IPS DF 19.7 (cell line): ENCODE data around the gene C17orf107.
"Not testable (repeated sequence)": the region's sequence is repeated elsewhere in the genome, so short reads cannot be mapped to it uniquely, and the experiment has no call there.

Source experiments
- DNase-seq: peaks from one replicate; pipeline ENCODE4 v3.0.0-alpha.2; 2013; ENCODE audit warnings: low read depth, low spot score

Gene C17orf107

DNA sequence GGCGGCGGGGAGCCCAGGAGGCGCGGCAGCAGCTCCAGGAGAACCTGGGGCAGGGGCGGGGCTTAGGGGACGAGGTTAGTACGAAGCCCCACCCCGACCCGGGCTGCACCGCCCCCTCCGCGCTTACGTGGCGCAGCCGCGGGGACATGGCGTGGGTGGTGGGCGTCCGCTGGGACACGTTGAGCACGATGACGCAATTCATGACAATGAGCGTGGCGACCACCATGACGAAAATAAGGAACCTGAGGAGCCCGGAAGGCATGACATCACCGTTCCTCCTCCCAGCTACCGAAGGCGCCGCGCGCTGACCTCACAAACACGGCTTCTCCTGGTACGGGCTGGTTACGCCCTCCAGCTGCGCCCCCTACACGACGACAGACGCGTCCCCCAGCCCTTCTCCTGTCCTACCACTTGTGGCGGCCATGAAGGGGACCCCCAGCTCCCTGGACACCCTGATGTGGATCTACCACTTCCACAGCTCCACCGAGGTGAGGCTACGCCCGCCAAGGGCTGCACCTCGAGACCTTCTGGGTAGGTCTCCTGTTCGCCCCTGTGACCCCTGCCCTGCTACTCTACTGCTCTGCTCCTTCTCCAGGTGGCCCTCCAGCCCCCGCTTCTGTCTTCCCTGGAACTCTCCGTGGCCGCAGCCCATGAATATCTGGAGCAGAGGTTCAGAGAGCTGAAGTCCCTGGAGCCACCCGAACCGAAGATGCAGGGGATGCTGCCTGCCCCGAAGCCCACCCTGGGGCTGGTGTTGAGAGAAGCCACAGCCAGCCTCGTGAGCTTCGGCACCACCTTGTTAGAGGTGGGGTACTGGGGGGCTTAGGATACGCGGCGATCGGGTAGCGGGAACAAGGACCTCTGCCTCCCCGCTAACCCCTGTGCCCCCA lies at the start of gene C17orf107:
Gene C17orf107, plus strand, starts transcription at position 196 of the 890 bp plus-strand sequence. Its CDS starts 227 bp downstream, at position 423.
- no peak for DNase-seq

DNA sequence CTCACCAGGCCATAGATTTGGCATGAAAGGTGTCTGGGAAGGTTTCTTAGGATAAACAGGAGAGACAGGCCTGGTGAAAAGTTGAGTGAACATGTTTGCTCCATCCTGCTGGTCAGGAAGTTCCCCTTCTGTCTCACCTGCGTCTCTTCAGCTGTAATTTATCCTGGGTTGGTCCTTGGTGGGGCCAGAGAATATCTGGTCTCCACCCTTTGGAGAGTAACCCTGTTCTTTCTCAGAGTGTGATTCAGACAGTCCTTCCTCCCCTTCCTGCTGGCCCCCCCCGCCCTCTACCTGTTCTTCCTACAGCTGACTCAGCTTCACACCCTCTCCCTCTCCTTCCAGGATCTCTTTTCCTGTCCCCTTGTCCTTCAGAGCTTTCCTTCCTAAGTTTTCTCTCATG lies 49.1 kb upstream of the C17orf107 start:
- no peak for DNase-seq

DNA sequence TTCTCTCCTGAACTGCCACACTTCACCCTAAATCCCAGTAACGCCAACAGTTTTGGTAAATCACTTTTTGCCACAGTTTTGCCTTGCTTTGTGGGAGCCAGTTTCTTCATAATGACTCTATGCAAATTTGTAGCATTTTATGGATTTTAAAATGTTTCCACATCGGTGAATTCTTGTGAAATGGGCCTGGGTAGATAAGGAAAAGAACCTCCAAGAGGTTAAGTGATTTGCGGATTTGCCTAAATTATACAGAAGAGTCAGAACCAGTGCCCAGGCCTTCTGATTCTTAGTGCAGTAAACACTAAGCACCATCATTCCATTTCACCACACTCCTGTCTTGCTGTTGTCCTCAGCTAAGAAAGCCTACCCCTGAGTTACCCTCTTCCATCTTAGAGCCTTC lies 48.3 kb upstream of the C17orf107 start:
- DNase-seq = no peak

DNA sequence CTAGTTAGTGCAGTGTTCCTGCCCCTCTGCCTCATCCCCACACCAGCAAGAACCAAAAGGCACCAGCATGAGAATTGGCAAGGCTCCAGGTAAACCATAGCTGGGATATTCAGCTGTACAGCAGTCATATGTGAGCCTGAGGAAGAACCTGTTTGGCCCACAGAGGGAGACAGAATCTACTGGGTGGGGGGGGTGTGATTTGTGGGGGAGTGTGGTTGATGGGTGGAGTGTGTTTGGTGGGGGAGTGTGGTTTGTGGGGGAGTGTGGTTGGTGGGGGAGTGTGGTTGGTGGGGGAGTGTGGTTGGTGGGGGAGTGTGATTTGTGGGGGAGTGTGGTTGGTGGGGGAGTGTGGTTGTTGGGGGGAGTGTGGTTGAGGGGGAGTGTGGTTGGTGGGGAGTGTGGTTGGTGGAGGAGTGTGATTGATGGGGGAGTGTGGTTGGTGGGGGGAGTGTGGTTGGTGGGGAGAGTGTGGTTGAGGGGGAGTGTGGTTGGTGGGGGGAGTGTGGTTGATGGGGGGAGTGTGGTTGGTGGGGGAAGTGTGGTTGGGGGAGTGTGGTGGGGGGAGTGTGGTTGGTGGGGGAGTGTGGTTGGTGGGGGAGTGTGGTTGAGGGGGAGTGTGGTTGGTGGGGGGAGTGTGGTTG lies 46.6 kb upstream of the C17orf107 start:
- DNase-seq = no peak

DNA sequence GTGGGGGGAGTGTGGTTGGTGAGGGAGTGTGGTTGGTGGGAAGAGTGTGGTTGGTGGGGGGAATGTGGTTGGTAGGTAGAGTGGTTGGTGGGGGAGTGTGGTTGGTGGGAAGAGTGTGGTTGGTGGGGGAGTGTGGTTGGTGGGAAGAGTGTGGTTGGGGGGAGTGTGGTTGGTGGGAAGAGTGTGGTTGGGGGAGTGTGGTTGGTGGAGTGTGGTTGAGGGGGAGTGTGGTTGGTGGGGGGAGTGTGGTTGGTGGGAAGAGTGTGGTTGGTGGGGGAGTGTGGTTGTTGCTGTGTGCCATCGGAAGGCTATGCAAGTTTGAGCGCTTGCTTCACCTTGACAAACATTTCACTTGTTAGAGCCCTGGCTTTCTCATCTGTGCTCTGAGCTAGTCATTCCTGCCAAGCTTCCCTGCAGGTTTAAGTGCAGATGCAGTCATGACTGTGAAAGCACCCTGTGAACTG lies 46.1 kb upstream of the C17orf107 start:
- no peak for DNase-seq

DNA sequence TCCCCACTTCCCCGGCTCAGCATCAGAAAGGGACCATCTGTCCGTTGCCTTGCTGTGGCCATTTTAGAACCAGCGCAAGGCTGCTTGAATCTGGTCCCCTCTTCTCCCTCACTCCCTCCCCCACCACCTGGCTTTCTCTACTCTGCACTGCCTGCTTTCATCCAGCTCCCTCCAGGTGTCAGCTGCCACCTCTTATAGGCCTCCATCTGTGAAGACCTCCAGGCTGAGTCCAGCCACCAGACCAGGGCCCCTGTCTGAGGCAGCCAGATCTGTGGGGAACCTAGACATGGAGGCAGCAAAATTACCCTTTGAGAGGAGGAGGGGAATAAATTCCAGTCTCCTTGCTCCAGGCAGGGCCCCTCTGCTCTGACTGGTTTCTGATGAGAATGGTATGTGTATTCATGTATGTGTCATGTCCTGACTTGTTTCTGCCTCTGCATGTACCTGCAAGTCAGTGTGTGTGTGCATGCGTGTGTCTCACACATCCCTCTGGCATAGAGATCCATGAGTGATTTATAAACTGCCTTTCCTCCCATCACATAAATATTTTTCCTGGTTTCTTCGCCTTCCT lies 45.1 kb upstream of the C17orf107 start:
- no peak for DNase-seq

DNA sequence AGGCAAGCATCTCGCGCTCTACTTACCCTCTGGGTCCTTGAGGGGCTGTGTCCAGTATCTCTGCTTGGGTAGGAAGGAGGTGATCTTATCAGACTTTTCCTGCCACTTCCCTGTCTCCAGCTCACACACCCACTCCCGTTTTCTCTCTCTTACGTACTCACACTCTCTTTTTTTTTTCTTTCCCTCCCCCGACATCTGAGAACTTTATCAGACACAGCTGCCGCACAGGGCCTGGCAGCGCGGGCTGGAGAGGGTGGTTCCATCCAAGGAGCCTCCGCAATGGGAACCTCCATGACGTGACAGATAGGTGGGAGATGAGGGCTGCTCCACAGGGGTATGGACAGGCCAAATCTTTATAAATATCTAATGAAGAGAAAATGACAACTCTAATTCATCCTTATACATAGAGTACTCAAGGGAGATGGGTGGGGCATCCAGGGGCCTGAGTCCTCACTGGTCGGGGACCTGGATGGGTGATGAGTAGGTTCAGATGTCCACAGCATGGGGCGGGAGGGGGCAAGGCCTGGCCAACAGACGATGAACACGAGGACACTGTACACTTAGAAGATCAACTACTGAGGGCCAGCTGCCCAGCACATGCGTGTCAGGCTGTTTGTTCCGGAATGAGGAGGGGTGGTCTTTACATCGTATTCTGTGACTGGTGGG lies 42.9 kb upstream of the C17orf107 start:
- no peak for DNase-seq

DNA sequence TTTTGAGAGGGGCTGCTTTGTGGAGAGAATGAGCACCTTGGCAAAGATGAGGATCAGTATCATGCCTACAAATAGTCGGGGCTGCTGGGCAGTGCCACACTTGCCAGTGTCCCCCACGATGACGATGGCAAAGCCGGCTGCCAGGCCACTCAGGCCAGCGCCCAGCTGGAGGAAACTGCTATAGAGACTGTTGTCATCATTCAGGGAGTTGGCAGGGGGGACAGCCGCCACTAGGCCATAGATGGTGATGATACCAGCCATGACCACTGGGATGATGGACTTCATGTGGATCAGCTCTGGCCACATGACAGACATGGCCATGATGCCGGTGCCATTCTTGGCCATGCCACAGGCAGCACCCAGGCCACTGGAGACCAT lies 42.4 kb upstream of the C17orf107 start:
- no peak for DNase-seq

DNA sequence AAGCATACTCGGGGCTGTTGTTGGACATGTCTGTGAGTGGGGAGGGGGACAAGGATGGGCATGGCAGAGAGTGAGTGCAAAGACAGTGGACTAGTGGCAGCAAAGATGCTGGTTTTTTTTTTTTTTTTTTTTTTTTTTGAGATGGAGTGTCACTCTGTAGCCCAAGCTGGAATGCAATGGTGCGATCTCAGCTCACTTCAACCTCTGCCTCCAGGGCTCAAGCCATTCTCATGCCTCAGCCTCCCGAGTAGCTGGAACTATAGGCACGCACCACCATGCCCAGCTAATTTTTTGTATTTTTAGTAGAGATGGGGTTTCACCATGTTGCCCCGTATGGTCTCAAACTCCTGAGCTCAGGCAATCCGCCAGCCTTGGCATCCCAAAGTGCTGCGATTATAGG lies 42.0 kb upstream of the C17orf107 start:
- DNase-seq = not testable (repeated sequence)

DNA sequence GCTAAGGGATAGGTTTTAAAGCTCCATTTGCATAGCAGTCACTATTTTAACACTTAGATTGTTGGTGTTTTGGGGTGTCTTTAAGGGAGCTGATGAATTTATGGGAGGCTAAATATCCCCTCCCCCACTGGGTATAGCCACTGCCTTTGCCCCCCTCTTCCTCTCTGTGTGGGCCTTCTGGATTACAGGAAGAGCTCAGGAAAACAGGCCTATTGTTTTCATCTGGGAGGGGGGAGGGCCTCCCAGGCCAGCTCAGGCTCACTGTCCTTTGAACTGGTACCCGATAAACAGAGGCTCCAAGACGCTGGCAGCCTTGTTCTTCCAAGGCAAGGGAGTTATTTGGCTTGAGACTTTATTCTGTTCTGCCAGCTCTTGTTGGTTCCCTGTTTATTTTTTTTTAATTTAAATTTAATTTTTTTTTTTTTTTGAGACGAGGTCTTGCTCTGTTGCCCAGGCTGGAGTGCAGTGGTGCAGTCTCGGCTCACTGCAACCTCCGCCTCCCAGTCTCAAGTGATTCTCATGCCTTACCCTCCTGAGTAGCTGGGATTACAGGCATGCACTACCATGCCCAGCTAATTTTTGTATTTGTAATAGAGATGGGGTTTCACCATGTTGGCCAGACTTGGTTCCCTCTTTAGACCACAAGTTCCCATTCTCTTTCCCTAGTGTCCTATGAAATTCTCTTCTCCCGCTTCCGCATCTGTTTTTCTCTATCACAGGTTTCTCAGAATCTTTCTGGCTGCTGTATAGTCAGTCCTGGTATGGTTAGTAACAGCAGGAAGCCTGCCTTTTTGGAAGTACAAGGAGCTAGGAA lies 41.1 kb upstream of the C17orf107 start:
- DNase-seq = no peak

DNA sequence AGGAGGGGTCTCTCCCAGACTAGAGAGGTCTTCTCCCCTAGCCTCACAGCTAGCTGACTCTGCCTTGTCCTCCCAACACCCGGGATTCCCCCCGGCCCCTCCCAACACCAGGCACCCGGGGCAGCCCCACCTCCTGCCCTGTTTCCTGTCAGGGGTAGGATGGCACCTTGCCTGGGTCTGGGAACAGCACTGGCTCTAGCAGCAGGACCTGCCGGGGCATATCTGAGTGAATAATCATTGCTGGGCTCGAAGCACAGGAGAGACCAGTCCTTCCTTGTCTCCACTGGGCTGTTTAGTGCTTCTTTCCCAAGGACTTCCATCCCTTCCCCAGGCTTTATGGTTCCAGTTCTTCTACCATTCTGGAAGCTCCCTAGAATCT lies 40.5 kb upstream of the C17orf107 start:
- no peak for DNase-seq

DNA sequence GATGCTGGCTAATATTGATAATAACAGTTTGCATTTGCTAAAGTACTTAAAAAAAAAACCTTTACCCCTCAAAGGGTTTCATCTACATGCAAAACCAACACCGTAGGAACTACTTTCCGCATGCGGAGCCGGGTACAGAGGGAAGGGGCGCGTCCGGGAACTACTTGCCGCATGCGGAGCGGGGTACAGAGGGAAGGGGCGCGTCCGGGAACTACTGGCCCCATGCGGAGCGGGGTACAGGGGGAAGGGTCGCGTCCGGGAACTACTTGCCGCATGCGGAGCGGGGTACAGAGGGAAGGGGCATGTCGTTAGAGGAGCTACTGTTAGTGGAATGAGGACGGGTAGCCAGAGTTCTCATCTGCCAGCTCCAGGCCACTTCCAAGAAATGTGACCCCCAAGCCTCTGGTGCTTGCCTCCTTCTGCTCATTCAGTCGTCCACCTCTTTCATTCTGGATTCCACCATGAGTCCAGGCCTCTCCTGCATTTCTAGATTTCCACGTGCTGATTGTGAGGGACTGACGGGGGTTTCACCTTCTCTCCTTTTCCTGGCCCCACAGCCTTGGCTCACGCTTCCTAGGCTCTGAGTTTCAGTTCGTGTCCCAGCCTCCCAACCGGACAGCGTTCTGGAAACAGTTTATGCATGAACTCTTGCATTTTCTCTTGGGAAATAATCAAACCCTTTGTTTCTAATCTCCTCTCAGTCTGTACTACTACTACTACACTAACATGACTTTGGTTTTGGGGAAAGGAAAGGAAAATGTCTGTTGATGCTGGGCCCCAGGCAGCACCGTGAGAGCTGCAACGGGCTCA lies 39.3 kb upstream of the C17orf107 start:
- DNase-seq = no peak

DNA sequence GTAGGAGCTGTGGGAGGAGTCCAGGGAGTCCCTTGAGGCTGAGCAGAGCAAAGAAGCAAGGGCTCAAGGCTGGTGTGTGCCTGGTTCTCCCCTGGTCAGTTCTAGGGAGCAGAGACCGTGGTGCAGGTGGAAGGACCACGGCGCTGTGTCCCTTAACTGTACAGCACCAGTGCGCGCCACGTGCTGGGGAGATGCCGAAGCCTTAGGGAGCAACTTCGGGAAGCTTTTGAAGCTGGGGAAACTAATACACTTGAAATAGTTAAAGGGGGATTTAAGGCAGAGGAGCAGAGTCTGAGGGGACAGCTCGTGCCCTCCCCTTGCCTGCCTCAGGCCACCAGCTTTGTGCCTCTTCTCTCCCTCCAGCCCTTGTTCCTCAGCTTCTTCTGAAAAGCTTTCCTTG lies 38.7 kb upstream of the C17orf107 start:
- no peak for DNase-seq

DNA sequence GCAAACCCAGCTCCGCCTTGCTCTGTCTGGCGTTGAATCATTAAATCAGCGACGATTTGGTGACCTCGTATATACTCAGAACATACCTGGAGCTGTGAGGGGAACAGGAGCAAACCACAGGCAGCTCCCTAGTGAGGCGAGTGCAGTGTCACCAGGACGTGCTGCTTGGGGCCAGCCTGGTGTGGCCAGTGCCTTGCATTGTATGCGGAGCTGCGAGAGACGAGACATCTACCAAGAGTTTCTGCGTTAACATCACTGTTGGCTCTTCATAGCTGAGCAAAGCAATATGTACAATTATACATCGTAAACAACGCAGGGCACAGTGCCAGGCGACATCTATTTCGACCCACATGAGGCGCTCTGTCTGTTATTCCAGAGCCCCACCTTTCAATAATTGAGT lies 38.3 kb upstream of the C17orf107 start:
- no peak for DNase-seq

DNA sequence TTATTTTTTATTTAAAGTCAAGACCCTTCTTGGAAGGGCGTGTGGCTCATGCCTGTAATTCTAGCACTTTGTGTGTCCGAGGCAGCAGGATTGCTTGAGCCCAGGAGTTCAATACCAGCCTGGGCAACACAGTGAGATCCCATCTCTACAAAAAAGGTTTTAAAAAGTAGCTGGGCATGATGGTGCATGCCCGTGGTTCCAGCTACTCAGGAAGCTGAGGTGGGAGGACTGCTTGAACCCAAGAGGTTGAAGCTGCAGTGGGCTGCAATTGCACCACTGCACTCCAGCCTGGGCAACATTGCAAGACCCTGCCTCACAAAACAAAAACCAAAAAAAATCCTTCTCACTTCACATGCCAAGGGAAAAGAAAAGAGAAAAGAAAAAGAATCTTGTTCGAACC lies 36.6 kb upstream of the C17orf107 start:
- no peak for DNase-seq

DNA sequence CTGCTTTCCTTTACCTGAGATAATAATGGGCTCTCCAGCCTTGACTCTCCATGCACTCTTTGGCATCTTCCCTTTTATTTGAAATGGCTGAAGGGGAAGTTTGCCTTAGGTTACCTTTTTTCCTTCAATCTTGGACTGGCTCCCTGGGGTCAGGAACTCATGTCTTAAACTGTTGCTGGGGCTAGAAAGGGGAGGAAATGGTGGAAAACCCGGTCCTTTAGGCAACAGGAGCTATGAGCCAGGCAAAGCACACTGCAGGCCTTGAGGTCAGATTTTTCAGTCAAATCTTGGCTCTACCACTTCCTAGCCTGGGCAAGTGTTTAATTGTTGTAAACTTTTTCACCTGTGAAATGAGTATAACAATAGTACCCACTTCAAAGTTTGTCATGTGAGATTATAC lies 36.0 kb upstream of the C17orf107 start:
- no peak for DNase-seq

DNA sequence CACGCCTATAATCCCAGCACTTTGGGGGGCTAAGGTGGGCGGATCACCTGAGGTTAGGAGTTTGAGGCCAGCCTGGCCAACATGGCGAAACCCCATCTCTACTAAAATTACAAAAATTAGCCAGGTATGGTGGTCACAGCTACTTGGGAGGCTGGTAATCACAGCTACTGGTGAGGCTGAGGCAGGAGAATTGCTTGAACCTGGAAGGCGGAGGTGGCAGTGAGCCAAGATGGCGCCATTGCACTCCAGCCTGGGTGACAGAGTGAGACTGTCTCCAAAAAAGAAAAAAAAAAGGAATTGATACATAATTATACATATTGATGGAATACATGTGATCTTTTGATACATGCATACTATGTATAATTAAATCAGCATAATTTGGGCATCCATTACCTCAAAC lies 31.8 kb upstream of the C17orf107 start:
- not testable (repeated sequence) for DNase-seq

DNA sequence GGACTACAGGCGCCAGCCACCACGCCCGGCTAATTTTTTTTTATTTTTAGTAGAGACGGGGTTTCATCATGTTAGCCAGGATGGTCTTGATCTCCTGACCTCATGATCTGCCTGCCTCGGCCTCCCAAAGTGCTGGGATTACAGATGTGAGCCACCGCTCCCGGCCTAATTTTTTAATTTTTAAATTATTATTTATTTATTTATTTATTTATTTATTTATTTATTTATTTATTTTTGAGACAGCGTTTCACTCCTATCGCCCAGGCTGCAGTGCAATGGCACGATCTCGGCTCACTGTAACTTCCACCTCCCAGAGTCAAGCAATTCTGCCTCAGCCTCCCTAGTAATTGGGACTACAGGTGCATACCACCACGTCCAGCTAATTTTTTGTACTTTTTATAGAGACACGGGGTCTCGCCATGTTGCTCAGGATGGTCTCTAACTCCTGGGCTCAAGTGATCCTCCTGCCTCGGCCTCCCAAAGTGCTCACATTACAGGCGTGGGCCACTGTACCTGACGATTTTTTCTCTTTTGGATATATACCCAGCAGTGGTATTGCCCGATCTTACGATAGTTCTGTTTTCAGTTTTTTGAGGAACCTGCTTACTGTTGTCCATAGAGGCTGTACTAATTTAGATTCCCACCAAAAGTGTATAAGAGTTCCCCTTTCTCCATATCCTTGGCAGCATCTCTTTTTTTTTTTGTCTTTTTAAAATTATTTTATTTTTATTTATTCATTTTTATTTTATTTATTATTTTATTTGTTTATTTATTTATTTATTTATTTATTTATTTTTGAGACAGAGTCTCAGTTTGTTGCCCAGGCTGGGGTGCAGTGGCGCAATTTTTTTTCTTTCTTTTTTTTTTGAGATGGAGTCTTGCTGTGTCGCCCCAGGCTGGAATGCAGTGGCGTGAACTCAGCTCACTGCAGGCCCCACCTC lies 30.0 kb upstream of the C17orf107 start:
- DNase-seq = not testable (repeated sequence)

DNA sequence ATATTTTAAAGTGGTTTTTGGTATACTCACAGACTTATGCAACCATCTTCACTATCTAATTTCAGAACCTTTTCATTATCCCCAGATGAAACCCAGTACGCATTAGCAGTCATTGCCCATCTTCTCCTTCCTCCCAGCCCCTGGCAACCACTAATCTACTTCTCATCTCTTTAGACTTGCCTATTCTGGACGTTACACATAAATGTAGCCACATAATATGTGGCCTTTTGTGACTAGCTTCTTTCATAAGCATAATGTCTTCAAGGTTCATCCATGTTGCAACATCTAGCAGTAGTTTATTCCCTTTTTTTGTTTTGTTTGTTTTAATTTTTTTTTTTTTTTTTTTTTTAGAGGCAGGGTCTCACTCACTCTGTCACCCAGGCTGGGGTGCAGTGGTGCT lies 28.5 kb upstream of the C17orf107 start:
- no peak for DNase-seq
